ENCODE data around the gene BIVM.

DNA sequence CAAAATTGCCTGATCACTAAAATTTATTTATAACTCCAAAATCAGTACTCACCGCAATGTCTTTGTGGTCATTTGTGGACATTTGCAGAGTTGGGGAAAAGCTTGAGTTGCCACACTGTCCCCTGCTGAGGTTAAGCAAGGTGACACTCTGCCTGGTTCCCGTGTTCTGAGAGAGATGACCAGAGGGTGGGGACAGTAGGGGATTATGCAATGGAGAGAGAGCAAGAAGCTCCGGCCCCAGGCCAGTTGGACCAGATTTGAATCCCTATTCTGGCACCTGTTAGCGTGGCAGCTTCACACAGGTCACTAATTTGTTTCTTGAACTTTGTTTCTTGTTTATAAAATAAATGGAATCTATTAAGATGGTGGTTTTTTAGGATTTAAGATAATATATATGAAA, 64.7 kb downstream of the BIVM start:
- TF ChIP-seq ZNF274 (IDR thresholded peaks at IDR 0.05; ENCODE audit: low read depth, low read length) = no peak
- TF ChIP-seq YY1 (IDR thresholded peaks at IDR 0.05; ENCODE audit: insufficient read depth, insufficient read length) = no peak
- no peak for TF ChIP-seq SUZ12 (IDR thresholded peaks at IDR 0.05; ENCODE audit: extremely low read depth, insufficient read depth, insufficient read length)
